Superior temporal gyrus (tissue), 1 donor: ENCODE results near the gene PHF5A.

Experiments used
- DNase-seq: peaks from one replicate; pipeline ENCODE4 v3.0.0-alpha.2; 2016; ENCODE audit errors: extremely low spot score

PHF5A gene

GRCh38 chr22:41417622-41418390 is 50.7 kb downstream of the PHF5A start:
- peak; percentile 98 for DNase-seq

DNA sequence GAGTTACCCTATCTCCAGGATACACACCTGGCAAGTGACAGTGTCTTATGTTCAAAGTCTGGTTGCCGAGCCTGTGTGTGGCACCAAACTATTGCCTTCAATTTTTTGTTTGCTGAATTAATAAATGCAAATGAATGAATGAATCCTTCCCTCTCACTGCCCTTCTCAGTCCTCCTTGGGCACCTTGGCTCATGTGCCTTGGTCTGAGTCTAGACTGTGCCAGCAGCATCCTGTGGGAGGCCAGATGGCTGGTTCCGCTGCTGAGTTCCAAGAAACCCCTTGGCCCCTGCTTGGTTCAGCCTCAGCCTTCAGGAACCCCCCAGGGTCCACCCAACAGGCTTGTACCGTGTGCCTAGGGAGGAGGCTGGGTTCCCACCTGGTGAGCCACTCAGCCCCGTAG is 52.9 kb downstream of the PHF5A start:
- DNase-seq: no peak

GRCh38 chr22:41411021-41411851 is 57.3 kb downstream of the PHF5A start:
- DNase-seq: peak; percentile 81

DNA sequence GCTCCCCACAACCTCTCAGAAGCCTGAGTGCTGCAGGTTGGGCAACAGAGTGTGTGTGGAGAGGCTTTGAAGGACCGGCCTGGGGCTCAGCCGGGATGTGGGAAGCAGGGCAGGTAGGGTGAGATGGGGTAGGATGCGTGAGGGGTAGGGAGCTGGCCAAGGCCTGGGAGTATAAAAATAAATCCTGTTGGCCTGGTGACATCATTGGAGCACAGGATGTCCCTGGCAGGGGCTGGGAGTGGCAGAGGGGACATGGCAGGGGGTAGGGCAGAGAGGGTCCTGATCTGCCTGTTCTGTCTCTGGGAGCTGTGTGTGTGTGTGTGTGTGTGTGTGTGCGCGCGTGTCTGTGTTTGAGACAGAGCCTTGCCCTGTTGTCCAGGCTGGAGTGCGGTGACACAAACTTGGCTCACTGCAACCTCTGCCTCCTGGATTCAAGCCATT is 58.2 kb downstream of the PHF5A start:
- DNase-seq: no peak
